ENCODE measurements around the gene RPS10. TPM values are rescaled to one million over a fixed set of nuclear protein-coding genes. Genes with fewer than 3 reads are reported as not detected.

Gene RPS10
- total and polyA plus RNA-seq, 2 of the 8 experiments (the other 6 are each of a cell fraction or from before 2014, with no cell fraction given), result 2,408 to 11,142 TPM

GRCh38 chr6:34474754-34475153 is 48.9 kb upstream of the RPS10 start:
- 98% methylated on average over 2 of the region's 2 CpGs; no CpG with 5 or more reads in 1 of the 2 experiments for WGBS, 2 experiments (ENCODE audit: extremely low coverage in 1 of 2, insufficient coverage in 1 of 2, insufficient read length in 1 of 2, insufficient replicate concordance in 2 of 2, low coverage in 1 of 2, low lambda C conversion rate in 2 of 2, missing lambda C conversion rate in 1 of 2)
- Histone ChIP-seq H4K5ac (ENCODE audit: insufficient read length, low read depth, low read length) (no peak overlapping the region), H4K91ac (replicated peaks; ENCODE audit: insufficient read length, low read length) (no peak overlapping the region), H3K4me2 (ENCODE audit: insufficient read depth in 1 of 2, low read depth in 2 of 2, low read length in 2 of 2) (no peak overlapping the region), H3K4me1 (replicated peaks in 1 of 4; ENCODE audit: control insufficient read depth in 3 of 4, insufficient read depth in 4 of 4, low read length in 3 of 4) (peaks cover 0 to 17% (median 5%) of the 10 kb centered on the region in 4 experiments; a peak in 4 of 7 replicates), H2BK120ac (replicated peaks; ENCODE audit: low read depth, low read length) (no peak overlapping the region), H3K18ac (ENCODE audit: extremely low read depth, low read length) (no peak overlapping the region), H3K9me3 (ENCODE audit: insufficient read depth in 2 of 2, low read depth in 1 of 2, low read length in 1 of 2) (no peaks in the 10 kb centered on the region; a peak in 1 of 4 replicates), H2BK12ac (ENCODE audit: low read depth, low read length) (no peak overlapping the region), H2AK5ac (ENCODE audit: low read depth, low read length) (no peak overlapping the region), H3K23ac (ENCODE audit: insufficient read length) (no peak overlapping the region), H3K79me1 (ENCODE audit: low read depth, low read length) (peaks cover 4% of the 10 kb centered on the region; the same call in 1 of the 2 replicates), H2BK15ac (ENCODE audit: low read length) (no peak overlapping the region), H3K9ac (replicated peaks in 1 of 4; ENCODE audit: extremely low read depth in 1 of 4, low read depth in 3 of 4, low read length in 3 of 4) (no peak overlapping the region), H2AFZ (ENCODE audit: low read length) (no peak overlapping the region), H4K8ac (ENCODE audit: extremely low read depth, insufficient read depth, low read length) (no peak overlapping the region), H3K36me3 (ENCODE audit: control insufficient read depth in 2 of 4, insufficient read depth in 4 of 4, low read length in 3 of 4) (no peaks in the 10 kb centered on the region), H3K79me2 (ENCODE audit: control insufficient read depth in 1 of 2, insufficient read depth in 2 of 2, low read length in 2 of 2) (no peaks in the 10 kb centered on the region), H4K20me1 (replicated peaks in 1 of 2; ENCODE audit: control insufficient read depth in 1 of 2, insufficient read depth in 2 of 2, low read length in 2 of 2) (peaks cover 0 to 3% of the 10 kb centered on the region in 2 experiments), H2BK20ac (ENCODE audit: low read length) (no peak overlapping the region), H3K4me3 (ENCODE audit: extremely low read depth in 1 of 4, insufficient read depth in 2 of 4, low read depth in 3 of 4, low read length in 4 of 4) (no peak overlapping the region), H3K23me2 (ENCODE audit: low read depth, low read length) (no peaks in the 10 kb centered on the region), H3K56ac (replicated peaks; ENCODE audit: insufficient read length, low read depth, low read length) (no peak overlapping the region), H2BK5ac (ENCODE audit: low read depth, low read length) (no peak overlapping the region), H3K4ac (replicated peaks; ENCODE audit: insufficient read length, low read depth, low read length) (no peak overlapping the region), H3K14ac (ENCODE audit: insufficient read length) (no peak overlapping the region), H3K27me3 (replicated peaks in 1 of 4; ENCODE audit: control insufficient read depth in 3 of 4, extremely low read depth in 1 of 4, insufficient read depth in 3 of 4, low read length in 3 of 4) (no peaks in the 10 kb centered on the region), H3K27ac (ENCODE audit: low read depth, low read length) (no peak overlapping the region)
- ChIA-PET CTCF (ENCODE audit: partially characterized antibody) (interaction anchor here (0.9 to 4.1 kb wide), 5 partner anchors 8 to 22 kb away, joined by 3 to 13 read pairs (median 3); partner anchors contain the start of gene PACSIN1), POLR2A (ENCODE audit: partially characterized antibody) (interaction anchor here (0.8 to 1.6 kb wide), 2 partner anchors 16 to 51 kb away, joined by 3 read pairs; no protein-coding TSS in a partner anchor)
- FAIRE-seq (no peak), DNase-seq (ENCODE audit: low read depth in 1 of 2, low spot score in 2 of 2) (no peak)
- no peak for TF ChIP-seq FOSL1 (IDR thresholded peaks at IDR 0.05; ENCODE audit: insufficient read depth, low read depth, low read length)
- no peak for TF ChIP-seq CHD1 (IDR thresholded peaks at IDR 0.05; ENCODE audit: low read depth, low read length)
- no peak for TF ChIP-seq TCF12 (IDR thresholded peaks at IDR 0.05; ENCODE audit: low read depth, low read length)
- TF ChIP-seq CBX8 (IDR thresholded peaks at IDR 0.05; ENCODE audit: borderline replicate concordance, low read depth, low read length), result no peak
- TF ChIP-seq SIN3A (conservative IDR thresholded peaks at IDR 0.05 in 1 of 2, IDR thresholded peaks at IDR 0.05 in 1 of 2; ENCODE audit: low read depth in 1 of 2, low read length in 2 of 2), result no peak
- TF ChIP-seq RBBP5 (IDR thresholded peaks at IDR 0.05; ENCODE audit: borderline replicate concordance, low read depth, low read length), result no peak
- no peak for TF ChIP-seq RXRA (IDR thresholded peaks at IDR 0.05; ENCODE audit: insufficient read depth, low read depth, low read length)
- TF ChIP-seq CTBP2 (IDR thresholded peaks at IDR 0.05; ENCODE audit: borderline replicate concordance, insufficient read depth, insufficient read length, low read length), result no peak
- no peak for TF ChIP-seq ZNF274 (IDR thresholded peaks at IDR 0.05; ENCODE audit: borderline replicate concordance, extremely low read depth, low read length)
- no peak for TF ChIP-seq ATF2 (IDR thresholded peaks at IDR 0.05; ENCODE audit: low read length)
- TF ChIP-seq BCL11A (IDR thresholded peaks at IDR 0.05; ENCODE audit: low read depth in 2 of 2, low read length in 2 of 2), result no peak
- no peak for TF ChIP-seq POLR2A (IDR thresholded peaks at IDR 0.05; ENCODE audit: control extremely low read depth in 1 of 2, low read depth in 2 of 2, low read length in 2 of 2)
